SK-N-SH treated with all-trans-retinoic acid at 6 μM for 48 hours (cell line): ENCODE results near the gene SLC26A1.

Experiments used
- ATAC-seq: fragments of 200-7000 bp; cut with Tn5 transposase; 3 replicates; pipeline ENCODE4 v1.9.1; 2020; ENCODE audit warnings: mild to moderate bottlenecking, moderate library complexity
- ARNTL ChIP-seq: fragments of 450-650 bp; formaldehyde crosslinking; IDR thresholded peaks from 2 replicates; pipeline ENCODE4 v1.5.0; 2020; ENCODE audit warnings: low read depth, mild to moderate bottlenecking, moderate library complexity, borderline replicate concordance
- BACH2 ChIP-seq: fragments of 250-450 bp; sonication (Bioruptor Pico); IDR thresholded peaks from 2 replicates; pipeline ENCODE4 v1.9.0; 2021; ENCODE audit warnings: mild to moderate bottlenecking, borderline replicate concordance
- CREB5 ChIP-seq: fragments of 250-450 bp; sonication (Bioruptor Pico); IDR thresholded peaks from 2 replicates; pipeline ENCODE4 v1.5.1; 2020; ENCODE audit warnings: low read depth, mild to moderate bottlenecking, moderate library complexity
- CSDC2 ChIP-seq: fragments of 250-450 bp; sonication (Bioruptor Pico); IDR thresholded peaks from 2 replicates; pipeline ENCODE4 v1.5.0; 2020; ENCODE audit warnings: mild to moderate bottlenecking, moderate library complexity
- CSRNP3 ChIP-seq: fragments of 250-450 bp; sonication (Bioruptor Pico); IDR thresholded peaks from 2 replicates; pipeline ENCODE4 v1.5.1; 2021; ENCODE audit warnings: mild to moderate bottlenecking, moderate library complexity
- ESRRG ChIP-seq: fragments of 250-450 bp; sonication (Bioruptor Pico); IDR thresholded peaks from 2 replicates; pipeline ENCODE4 v1.6.1; 2021; ENCODE audit warnings: mild to moderate bottlenecking
- GLIS3 ChIP-seq: fragments of 250-450 bp; sonication (Bioruptor Pico); IDR thresholded peaks from 2 replicates; pipeline ENCODE4 v1.5.0; 2020; ENCODE audit warnings: mild to moderate bottlenecking, moderate library complexity
- ISL1 ChIP-seq: fragments of 250-450 bp; sonication (Bioruptor Pico); IDR thresholded peaks from 2 replicates; pipeline ENCODE4 v2.1.2; 2022; ENCODE audit warnings: mild to moderate bottlenecking, moderate library complexity
- OSR1 ChIP-seq: fragments of 250-450 bp; sonication (Bioruptor Pico); IDR thresholded peaks from 2 replicates; pipeline ENCODE4 v1.8.0; 2022; ENCODE audit warnings: moderate library complexity, mild to moderate bottlenecking, inconsistent platforms
- PATZ1 ChIP-seq: fragments of 250-450 bp; sonication (Bioruptor Pico); IDR thresholded peaks from 2 replicates; pipeline ENCODE4 v1.8.0; 2020; ENCODE audit warnings: mild to moderate bottlenecking, moderate library complexity, borderline replicate concordance
- POU6F1 ChIP-seq: fragments of 250-450 bp; sonication (Bioruptor Pico); IDR thresholded peaks from 2 replicates; pipeline ENCODE4 v1.8.0; 2021; ENCODE audit warnings: low read depth, mild to moderate bottlenecking, moderate library complexity, borderline replicate concordance
- PPARA ChIP-seq: fragments of 250-450 bp; sonication (Bioruptor Pico); IDR thresholded peaks from 2 replicates; pipeline ENCODE4 v1.5.0; 2020; ENCODE audit warnings: mild to moderate bottlenecking, borderline replicate concordance
- SNAI2 ChIP-seq: fragments of 250-450 bp; sonication (Bioruptor Pico); IDR thresholded peaks from 2 replicates; pipeline ENCODE4 v1.5.0; 2020; ENCODE audit warnings: mild to moderate bottlenecking, moderate library complexity
- TOX ChIP-seq: fragments of 250-450 bp; sonication (Bioruptor Pico); IDR thresholded peaks from 2 replicates; pipeline ENCODE4 v1.8.0; 2021; ENCODE audit warnings: mild to moderate bottlenecking, moderate library complexity, borderline replicate concordance
- ZFP3 ChIP-seq: fragments of 250-450 bp; sonication (Bioruptor Pico); IDR thresholded peaks from 2 replicates; pipeline ENCODE4 v1.5.0; 2020; ENCODE audit warnings: mild to moderate bottlenecking, moderate library complexity
- ZFP30 ChIP-seq: fragments of 450-650 bp; formaldehyde crosslinking; IDR thresholded peaks from 2 replicates; pipeline ENCODE4 v1.5.0; 2022; ENCODE audit warnings: mild to moderate bottlenecking, moderate library complexity
- ZNF565 ChIP-seq: fragments of 450-650 bp; formaldehyde crosslinking; conservative IDR thresholded peaks from 2 replicates; pipeline ENCODE4 v1.5.0; 2020; ENCODE audit warnings: low read depth, mild to moderate bottlenecking, moderate library complexity
- ZNF8 ChIP-seq: fragments of 450-650 bp; formaldehyde crosslinking; IDR thresholded peaks from 2 replicates; pipeline ENCODE4 v1.5.0; 2020; ENCODE audit warnings: mild to moderate bottlenecking, moderate library complexity

SLC26A1 gene

GRCh38 chr4:964346-965025 is 28.7 kb downstream of the SLC26A1 start:
- no peak for ATAC-seq
- no peak for TF ChIP-seq CSDC2 (CRISPR knock-in tag)
- no peak for TF ChIP-seq PATZ1
- TF ChIP-seq SNAI2 (CRISPR knock-in tag) = no peak
- no peak for TF ChIP-seq ESRRG
- TF ChIP-seq ZFP30 (CRISPR knock-in tag) = no peak
- no peak for TF ChIP-seq OSR1 (CRISPR knock-in tag)
- no peak for TF ChIP-seq GLIS3 (CRISPR knock-in tag)
- TF ChIP-seq ZNF565 = no peak
- no peak for TF ChIP-seq TOX (CRISPR knock-in tag)
- TF ChIP-seq ARNTL = no peak
- TF ChIP-seq POU6F1 = no peak
- TF ChIP-seq CREB5 (CRISPR knock-in tag) = no peak
- no peak for TF ChIP-seq PPARA (CRISPR knock-in tag)
- TF ChIP-seq BACH2 = no peak
- TF ChIP-seq ZNF8 (CRISPR knock-in tag) = no peak
- no peak for TF ChIP-seq CSRNP3
- no peak for TF ChIP-seq ZFP3 (CRISPR knock-in tag)
- TF ChIP-seq ISL1 (CRISPR knock-in tag) = no peak

- TF ChIP-seq TOX (CRISPR knock-in tag) = no peak
- TF ChIP-seq ARNTL = no peak
- no peak for TF ChIP-seq SNAI2 (CRISPR knock-in tag)
- TF ChIP-seq ZNF565 = no peak
- ATAC-seq = no peak
Measured at GRCh38 chr4:963276-964225, 29.7 kb downstream of the SLC26A1 start.

- ATAC-seq = no peak
- TF ChIP-seq ZFP30 (CRISPR knock-in tag) (no peak), PPARA (CRISPR knock-in tag) (no peak), GLIS3 (CRISPR knock-in tag) (no peak), ARNTL (no peak)
- TF ChIP-seq, all 23 proteins: peak for 0
Measured at GRCh38 chr4:962231-963208, 30.7 kb downstream of the SLC26A1 start.
